Activated CD4-positive, alpha-beta T cell treated with anti-CD3 and anti-CD28 coated beads, Interleukin-2, amount 50 U/mL, for 16 hours (primary cell): Measurements from ENCODE around the gene MED27.

ENCODE experiments used
- DNase-seq: peaks from one replicate; pipeline ENCODE4 v3.0.0-alpha.2; 2020

The MED27 gene

GRCh38 chr9:131992906-131993657 is 86.6 kb downstream of the MED27 start:
- no peak for DNase-seq

- no peak for DNase-seq
These were observed 92.4 kb downstream of the MED27 start for GRCh38 chr9:131987232-131987631.

- no peak for DNase-seq
These were observed 93.1 kb downstream of the MED27 start for GRCh38 chr9:131986576-131986975.

- DNase-seq: no peak
These were observed 93.6 kb downstream of the MED27 start for GRCh38 chr9:131986089-131986488.

GRCh38 chr9:131984564-131984963 is 95.1 kb downstream of the MED27 start:
- DNase-seq: no peak

- DNase-seq: no peak
These were observed 96.9 kb downstream of the MED27 start for GRCh38 chr9:131982671-131983239.

- no peak for DNase-seq
These were observed 97.6 kb downstream of the MED27 start for GRCh38 chr9:131982102-131982501.

- no peak for DNase-seq
These were observed 98.4 kb downstream of the MED27 start for GRCh38 chr9:131981116-131981776.

GRCh38 chr9:131980267-131981016 is 99.2 kb downstream of the MED27 start:
- DNase-seq: no peak

- no peak for DNase-seq
These were observed 102.4 kb downstream of the MED27 start for GRCh38 chr9:131977109-131977838.

- no peak for DNase-seq
These were observed 103.2 kb downstream of the MED27 start for GRCh38 chr9:131976157-131977108.

GRCh38 chr9:131972889-131973288 is 106.8 kb downstream of the MED27 start:
- no peak for DNase-seq

GRCh38 chr9:131971482-131972074 is 108.1 kb downstream of the MED27 start:
- no peak for DNase-seq

- no peak for DNase-seq
These were observed 110.1 kb downstream of the MED27 start for GRCh38 chr9:131969469-131969989.

- no peak for DNase-seq
These were observed 111.0 kb downstream of the MED27 start for GRCh38 chr9:131968632-131969031.

- DNase-seq: no peak
These were observed 113.8 kb downstream of the MED27 start for GRCh38 chr9:131965841-131966240.

- no peak for DNase-seq
These were observed 114.6 kb downstream of the MED27 start for GRCh38 chr9:131965103-131965502.

GRCh38 chr9:131963072-131964030 is 116.3 kb downstream of the MED27 start:
- no peak for DNase-seq

GRCh38 chr9:131961496-131961880 is 118.2 kb downstream of the MED27 start:
- DNase-seq: no peak
